ENCODE results near the gene PTH1R.
A peak's percentile ranks its signal among the peaks of the same experiment; 100 is the strongest.

PTH1R gene

GRCh38 chr3:46884427-46884826, 6.9 kb downstream of the PTH1R start:
- DNase-seq = no peak

GRCh38 chr3:46884929-46885328, 7.4 kb downstream of the PTH1R start:
- DNase-seq = no peak

- DNase-seq = no peak
These were observed 8.1 kb downstream of the PTH1R start for GRCh38 chr3:46885612-46886011.

- DNase-seq = no peak
These were observed 10.5 kb downstream of the PTH1R start for GRCh38 chr3:46887980-46888494.

GRCh38 chr3:46888705-46889104, 11.2 kb downstream of the PTH1R start:
- no peak for DNase-seq

- no peak for DNase-seq
These were observed 12.0 kb downstream of the PTH1R start for GRCh38 chr3:46889381-46890110.

- DNase-seq = no peak
These were observed 12.6 kb downstream of the PTH1R start for GRCh38 chr3:46890132-46890531.

- no peak for DNase-seq
These were observed 13.6 kb downstream of the PTH1R start for GRCh38 chr3:46891132-46891531.

GRCh38 chr3:46892285-46893145, 15.0 kb downstream of the PTH1R start:
- DNase-seq = peak; percentile 96

GRCh38 chr3:46893146-46893748, 15.7 kb downstream of the PTH1R start:
- DNase-seq = no peak

GRCh38 chr3:46893763-46894162, 16.2 kb downstream of the PTH1R start:
- no peak for DNase-seq

GRCh38 chr3:46894256-46894655, 16.7 kb downstream of the PTH1R start:
- no peak for DNase-seq

GRCh38 chr3:46895204-46895660, 17.7 kb downstream of the PTH1R start:
- peak; percentile 78 for DNase-seq

GRCh38 chr3:46895761-46896160, 18.2 kb downstream of the PTH1R start:
- DNase-seq = no peak

- DNase-seq = no peak
These were observed 18.9 kb downstream of the PTH1R start for GRCh38 chr3:46896386-46896785.

GRCh38 chr3:46897031-46897430, 19.5 kb downstream of the PTH1R start:
- no peak for DNase-seq

- DNase-seq = no peak
These were observed 20.4 kb downstream of the PTH1R start for GRCh38 chr3:46897829-46898320.

GRCh38 chr3:46898321-46899150, 21.0 kb downstream of the PTH1R start:
- no peak for DNase-seq

- no peak for DNase-seq
These were observed 21.9 kb downstream of the PTH1R start for GRCh38 chr3:46899151-46900006.

- DNase-seq = no peak
These were observed 22.4 kb downstream of the PTH1R start for GRCh38 chr3:46900007-46900292.

- no peak for DNase-seq
These were observed 22.8 kb downstream of the PTH1R start for GRCh38 chr3:46900356-46900755.

- no peak for DNase-seq
These were observed 23.5 kb downstream of the PTH1R start for GRCh38 chr3:46901061-46901460.
